GM19372 (cell line): ENCODE data around the gene UMAD1.
"Not testable (repeated sequence)": the region's sequence is repeated elsewhere in the genome, so short reads cannot be mapped to it uniquely, and the experiment has no call there.

ENCODE experiments used
- ATAC-seq: cut with Tn5 transposase; IDR thresholded peaks from one replicate; pipeline ENCODE4 v1.9.1; 2021; ENCODE audit warnings: mild to moderate bottlenecking, low read depth, moderate library complexity; ENCODE audit not compliant: unreplicated experiment

UMAD1 gene

DNA sequence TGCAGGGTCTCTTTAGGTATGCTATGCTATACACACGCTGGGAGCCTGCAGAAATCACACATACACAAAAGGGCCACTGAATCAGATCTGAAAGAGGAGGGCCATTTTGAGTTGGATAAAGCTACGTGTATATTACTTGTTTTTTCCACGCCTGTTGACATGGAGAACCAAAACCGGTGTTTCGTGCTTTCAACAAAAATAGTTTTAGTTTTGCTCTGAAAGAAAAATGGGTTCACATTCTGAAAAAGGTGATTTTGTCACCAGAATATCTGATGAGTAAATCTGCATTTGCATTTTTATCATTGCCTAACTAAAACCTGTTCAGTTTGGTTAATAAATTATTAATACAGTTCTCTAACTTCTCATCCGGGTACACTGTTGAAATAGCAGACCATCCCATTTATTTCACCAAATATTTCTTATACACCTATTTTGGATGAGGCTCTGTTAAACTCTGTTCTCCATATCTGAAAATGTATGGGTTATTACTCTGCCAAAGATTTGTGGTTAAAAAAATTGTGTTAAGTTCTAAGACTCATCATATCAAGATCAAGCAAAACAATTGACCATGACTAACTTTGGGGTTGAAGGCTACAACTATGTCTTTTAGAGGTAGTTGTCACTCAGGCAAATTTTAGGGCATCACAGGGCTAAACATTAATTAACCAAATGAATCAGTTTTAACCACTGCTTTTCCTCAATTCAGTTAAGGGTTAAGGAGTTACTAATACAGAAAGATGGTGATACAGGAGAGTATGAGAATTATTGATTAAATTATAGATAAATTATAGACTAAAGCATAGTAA lies 179.1 kb downstream of the UMAD1 start:
- peak; percentile 42 for ATAC-seq

DNA sequence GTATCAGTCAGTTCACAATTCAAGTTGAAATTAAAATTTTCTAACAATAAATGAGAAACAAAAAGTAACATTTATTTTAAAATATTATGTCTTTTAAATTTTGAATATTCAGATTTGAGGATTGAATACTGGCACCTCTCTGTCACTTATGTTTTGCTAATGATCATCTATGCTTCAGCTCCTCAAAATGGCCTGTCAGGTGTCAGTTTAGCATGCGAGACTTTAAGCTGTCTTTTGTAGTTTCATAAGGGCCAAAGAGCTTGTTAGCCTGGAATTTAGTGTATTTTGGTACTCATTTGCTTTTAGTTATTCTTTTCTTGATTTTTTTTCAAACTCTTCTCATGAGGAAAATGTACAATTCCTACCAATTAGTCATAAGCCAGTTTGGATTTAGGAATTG lies 179.9 kb downstream of the UMAD1 start:
- no peak for ATAC-seq

DNA sequence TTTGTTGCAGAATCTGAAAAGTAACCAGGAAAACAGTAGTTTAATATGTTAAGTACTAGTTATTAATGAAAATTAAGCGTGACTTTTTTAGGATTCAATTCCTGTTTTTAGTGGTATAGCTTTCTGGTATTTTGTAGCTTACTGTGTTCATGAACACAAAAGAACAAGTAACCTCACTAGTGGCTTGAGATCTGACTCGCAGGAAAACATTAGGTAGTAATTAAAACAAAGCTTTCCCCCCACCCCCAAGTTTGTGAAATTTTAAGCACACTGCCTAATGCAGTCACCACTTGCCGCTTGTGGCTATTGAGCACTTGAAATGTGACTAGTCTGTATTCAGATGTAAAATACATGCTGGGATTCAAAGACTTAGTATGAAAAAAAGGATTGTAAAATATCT lies 180.4 kb downstream of the UMAD1 start:
- ATAC-seq: peak; percentile 32

DNA sequence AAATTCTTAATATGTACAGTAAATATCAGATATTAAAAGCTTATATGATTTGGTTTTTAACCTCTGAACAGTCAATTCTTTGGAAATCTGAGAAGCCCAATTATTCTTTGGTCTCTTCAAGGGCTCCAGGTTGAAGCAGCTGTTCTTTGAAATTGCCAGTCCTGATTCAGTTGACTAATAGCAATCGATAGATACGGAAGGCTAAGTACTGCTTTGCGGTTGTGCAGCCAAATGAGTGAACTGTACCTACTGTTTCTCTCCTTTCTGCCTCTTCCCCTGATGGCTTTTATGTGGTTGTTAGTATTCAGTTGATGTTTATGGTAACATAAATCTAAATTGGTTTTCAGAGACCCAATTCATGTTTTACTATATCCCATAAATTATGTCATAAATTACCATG lies 181.0 kb downstream of the UMAD1 start:
- no peak for ATAC-seq

DNA sequence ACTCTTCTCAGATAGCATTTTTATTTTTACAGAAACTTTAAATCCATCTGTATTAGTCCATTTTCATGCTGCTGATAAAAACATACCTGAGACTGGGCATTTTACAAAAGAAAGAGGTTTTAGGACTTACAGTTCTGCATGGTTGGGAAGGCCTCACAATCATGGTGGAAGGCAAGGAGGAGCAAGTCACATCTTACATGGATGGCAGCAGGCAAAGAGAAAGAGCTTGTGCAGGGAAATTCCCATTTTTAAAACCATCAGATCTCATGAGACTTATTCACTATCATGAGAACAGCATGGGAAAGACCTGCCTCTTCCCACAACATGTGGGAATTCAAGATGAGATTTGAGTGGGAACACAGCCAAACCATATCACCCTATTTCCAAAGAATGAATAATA lies 184.7 kb downstream of the UMAD1 start:
- not testable (repeated sequence) for ATAC-seq

DNA sequence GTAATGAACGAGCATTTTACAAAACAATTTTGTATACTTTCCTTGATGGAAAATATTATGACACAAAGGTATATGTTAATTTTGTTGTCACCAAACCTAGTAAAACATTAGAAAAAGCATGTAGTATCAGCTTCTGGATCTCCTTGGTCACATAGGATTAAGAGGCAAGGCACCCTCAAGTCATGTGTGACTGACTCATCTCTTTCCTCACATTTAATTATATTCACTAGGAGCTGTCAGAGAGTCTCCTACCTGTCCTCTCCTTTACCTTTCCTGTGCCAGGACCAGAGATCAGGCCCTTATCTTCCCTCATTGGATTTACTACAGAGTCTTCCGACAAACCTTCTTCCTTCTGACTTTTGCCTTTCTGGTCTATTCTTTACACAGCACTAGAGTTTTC lies 189.1 kb downstream of the UMAD1 start:
- ATAC-seq: no peak

DNA sequence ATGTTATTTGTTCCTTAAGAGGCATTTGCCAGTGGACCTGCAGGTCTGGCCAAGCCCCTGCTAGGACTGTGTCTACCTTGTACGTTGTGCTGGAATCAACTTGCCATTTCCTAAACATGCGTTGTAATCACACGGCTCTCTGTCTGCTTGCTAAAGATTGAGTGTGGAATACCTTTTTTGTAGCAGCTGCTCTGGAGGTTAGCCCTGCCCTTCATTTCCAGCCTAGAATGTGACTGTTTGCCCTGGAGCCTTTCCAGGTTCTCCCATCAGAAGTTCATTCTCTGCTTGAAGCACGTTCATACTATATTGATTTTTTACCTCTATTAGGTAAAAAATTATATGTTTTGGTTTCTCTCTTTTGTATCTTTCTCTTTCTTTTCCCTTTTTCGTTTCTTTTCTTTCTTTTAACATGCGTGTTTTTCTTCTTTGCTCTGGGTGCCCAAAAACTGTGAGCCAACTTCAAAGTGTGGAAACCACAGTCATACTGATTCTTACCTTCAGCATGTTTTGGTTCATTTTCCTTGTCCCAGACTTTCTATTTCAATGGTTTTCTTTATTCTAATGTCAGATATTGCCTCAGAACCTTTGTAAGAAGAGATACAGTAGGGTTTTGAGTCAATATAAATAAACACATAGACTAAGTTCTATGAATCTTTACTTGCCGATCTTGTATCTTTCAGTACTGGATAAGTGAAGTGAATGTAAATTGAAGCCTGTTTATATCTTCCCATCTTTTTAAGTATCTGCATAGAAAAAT lies 189.7 kb downstream of the UMAD1 start:
- no peak for ATAC-seq

DNA sequence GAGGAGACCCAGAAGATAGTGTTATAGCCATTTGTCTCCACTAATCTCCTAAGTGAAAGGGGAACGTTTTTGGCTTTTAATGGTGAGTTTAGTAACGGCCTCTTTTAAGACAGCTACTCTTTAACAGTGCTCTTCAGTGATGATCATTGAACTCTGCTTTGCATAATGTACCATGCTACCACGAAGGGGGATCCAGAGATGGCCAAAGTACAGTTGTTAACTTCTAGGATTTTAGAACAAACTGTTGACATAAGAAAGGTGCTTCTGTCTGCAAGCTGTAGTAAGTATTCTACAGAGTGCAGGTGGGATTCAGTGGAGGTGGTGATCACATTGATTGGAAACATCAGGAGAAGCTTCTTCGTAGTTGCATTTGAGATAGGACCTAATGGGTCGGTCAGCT lies 192.0 kb downstream of the UMAD1 start:
- no peak for ATAC-seq

DNA sequence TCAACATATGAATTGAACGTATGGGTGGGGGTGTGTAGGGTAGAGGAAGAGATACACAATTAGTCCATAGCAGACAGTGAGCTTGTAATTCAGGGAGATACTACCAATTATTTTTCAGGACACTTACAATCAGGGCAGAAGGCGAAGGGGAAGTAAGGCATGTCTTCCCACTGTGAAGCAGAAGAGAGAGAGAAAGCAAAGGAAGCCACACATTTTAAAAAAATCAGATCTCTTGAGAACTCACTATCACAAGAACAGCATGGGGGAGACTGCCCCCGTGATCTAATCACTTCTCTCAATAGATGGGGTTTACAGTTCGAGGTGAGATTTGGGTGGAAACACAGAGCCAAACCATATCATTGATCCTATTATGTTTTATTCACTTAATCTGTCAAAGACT lies 194.2 kb downstream of the UMAD1 start:
- no peak for ATAC-seq

DNA sequence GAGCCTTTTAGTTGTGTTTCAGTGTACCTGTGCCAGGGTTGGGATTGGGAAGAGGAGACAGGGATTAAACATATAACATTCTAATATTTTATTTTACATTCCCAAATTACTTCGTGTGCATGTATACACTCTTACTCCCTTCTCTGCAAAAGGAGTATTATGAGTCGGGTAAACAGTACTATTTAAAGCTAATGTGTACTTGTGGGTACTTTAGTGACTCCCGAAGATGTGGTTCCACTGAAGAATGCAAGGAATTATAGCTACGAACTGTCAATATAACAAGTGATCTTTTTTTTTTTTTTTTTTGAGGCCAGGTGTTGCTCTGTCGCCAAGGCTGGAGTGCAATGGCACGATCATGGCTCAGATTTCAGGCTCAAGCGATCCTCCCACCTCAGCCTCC lies 200.5 kb downstream of the UMAD1 start:
- no peak for ATAC-seq

DNA sequence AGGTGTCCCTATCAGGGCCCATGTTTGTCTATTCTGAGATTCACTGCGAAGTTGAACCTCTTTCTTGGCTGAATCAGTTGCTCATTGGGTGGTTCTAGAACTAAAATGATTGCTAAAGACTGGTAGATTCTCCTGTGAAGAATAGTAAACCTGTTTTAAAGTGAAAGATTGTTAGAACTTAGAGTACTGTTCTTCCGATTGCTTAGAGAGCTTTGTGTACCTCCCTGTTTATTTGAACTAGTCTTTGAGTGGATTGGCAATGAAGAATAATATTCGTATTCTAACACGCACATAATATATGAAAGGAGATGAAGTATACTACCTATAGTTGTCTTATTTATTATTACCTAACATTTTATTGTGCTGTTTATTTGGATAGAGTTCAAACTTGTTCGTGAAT lies 202.7 kb downstream of the UMAD1 start:
- ATAC-seq: no peak

DNA sequence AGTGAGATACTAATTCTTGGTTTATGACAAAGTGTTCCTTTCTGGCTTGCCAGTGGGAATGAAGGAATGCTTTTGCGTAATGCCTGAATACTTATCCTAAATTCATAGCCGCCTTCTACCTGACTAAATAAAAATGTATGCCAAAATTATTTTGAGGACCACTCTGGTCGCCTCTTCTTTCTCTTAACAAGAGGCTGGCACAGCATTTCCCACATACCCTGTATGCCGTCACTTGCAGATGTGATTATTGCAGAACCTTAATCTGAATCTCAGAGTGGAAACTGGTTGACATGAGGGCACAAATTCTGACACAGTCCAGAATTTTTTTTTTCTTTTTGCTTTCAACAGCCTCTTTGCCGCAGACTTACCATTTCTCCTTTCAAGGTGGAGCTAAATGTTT lies 203.4 kb downstream of the UMAD1 start:
- ATAC-seq: no peak

DNA sequence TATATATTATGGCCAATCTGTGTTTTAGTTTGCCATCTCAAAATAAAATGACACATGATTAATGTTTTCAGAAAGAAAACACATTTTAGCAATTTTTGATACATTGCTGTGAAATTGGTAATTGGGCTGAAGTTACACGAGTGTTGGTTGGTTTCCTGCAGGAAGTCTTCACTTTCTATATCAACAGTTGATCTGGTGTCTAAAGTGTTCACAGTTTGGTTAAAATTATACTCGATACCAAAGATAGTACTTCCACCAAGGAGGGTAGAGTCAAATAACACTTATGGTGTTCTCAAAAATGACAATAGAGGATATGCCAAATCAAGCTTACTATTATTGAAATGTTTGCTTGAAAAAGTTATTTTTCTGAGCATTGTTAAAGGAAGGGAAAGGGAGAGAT lies 207.7 kb downstream of the UMAD1 start:
- peak; percentile 82 for ATAC-seq

DNA sequence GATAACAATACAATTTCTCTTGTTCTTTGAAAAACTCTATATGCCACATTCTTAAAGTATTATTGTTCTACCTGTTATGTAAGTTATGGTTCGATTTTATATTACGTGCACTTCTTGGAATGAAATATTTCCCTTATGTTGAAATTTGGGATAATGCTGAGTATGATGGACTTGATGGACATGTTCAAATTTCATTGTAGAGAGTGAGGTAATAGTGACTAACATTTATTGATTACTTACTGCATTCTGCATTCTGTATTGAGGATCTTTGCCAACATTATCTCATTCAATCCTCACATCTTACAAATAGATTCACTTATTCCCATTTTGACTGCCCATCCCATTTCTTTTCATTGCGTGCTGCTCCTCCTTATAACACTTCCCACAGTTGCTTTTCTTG lies 208.3 kb downstream of the UMAD1 start:
- ATAC-seq: no peak

DNA sequence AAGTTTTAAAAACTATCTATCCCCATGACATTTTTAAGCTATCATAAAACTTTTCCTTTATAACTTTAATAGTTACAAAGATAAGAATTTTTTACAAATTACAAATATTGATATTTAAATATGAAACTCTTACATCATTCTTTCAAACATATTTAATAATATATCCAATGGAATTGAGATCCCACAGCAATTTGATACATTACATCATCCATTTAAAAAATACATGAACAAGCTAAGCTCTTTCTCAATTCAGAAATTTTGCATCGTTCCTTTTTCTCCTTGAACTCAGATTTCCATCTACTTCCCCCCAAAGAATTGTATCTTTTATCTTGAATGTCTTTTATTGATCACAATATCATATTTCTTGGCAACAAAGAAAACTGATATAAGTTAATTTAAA lies 209.6 kb downstream of the UMAD1 start:
- ATAC-seq: no peak

DNA sequence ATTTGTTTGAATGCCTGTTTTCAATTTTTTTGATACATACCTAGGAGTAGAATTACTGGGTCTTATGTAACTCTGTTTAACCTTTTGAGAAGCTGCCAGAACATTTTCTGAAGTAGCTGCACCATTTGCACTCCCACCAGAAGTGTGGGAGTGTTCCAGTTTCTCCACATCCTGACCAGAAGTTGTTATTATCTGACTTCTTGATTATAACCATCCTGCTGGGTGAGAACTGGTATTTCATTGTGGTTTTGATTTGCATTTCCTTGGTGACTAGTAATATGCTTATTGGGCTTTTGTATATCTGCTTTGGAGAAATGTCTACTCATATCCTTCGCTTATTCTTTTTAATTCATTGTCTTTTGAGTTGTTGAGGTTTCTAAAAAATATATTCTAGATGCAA lies 210.8 kb downstream of the UMAD1 start:
- no peak for ATAC-seq

DNA sequence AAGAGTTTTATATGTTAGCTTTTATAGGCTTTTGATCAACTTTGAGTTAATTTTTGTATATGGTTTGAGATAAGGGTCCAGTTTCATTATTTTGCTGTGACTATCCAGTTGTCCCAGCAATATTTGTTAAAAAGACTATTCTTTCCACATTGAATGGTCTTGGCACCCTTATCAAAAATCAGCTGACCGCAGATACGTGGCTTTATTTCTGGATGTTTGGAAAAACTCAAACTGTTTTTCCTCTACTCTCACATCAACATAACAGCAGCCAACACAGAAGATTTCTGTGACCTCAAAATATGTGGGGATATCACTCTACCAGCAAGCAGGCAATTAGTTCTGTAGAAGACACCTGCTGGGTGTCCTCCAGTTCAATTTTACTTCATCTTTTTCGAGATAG lies 211.4 kb downstream of the UMAD1 start:
- no peak for ATAC-seq

DNA sequence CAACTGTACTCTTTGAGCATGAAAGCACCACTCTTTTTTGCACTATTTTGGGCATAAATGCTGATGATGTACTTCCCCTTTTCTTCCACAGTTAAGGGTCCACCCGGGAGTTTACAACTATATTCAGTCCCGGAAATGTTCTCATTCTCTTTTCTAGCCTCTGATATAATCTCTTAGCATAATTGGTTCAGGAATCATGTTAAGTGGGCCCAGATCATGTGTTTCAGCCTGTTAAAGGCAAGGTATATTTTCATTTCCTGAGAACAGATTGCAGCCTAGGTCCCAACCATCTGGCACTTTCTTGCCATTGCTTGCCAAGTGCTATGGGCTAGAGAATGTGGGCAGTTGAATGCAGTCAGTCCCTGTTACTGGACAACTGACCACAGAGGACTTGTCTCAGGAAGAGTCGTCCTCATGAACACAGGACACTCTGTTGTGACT lies 216.6 kb downstream of the UMAD1 start:
- no peak for ATAC-seq

DNA sequence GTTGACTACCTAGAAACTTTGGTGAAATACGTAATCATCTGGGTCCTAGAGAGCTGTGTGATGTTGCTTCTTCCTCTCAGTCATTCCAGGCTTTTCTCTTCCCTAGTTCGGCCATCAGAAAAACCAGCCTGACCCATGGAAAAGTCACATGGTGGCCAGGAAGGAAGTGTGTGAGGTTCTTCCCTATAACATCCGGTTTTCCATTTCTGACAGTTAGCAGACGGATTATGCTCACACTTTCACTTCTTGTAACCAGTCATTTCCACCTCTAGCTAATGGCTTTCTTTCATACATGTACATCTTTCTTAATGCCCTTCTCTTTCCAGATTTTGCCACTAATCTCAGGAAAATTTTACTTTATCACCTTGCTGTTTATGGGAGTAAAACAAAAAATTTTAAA lies 218.0 kb downstream of the UMAD1 start:
- ATAC-seq: no peak

DNA sequence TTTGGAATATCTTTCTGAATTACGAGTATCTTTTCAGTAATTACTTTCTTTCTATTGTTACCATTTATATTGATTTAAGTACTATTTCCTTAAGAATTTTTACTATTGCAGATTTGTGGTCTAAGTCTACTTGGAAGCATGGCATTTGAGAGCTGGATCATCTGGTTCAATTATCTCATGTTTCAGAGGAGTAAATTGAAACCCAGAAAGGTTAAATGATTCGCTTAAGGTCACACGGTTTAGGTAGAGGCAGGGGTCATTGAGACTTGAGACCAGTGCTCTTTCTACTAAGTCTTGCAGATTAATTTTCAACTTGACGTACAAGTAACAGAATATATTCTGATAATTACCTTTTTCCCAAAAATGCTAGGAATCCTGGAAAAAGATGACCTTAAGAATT lies 218.9 kb downstream of the UMAD1 start:
- ATAC-seq: no peak

DNA sequence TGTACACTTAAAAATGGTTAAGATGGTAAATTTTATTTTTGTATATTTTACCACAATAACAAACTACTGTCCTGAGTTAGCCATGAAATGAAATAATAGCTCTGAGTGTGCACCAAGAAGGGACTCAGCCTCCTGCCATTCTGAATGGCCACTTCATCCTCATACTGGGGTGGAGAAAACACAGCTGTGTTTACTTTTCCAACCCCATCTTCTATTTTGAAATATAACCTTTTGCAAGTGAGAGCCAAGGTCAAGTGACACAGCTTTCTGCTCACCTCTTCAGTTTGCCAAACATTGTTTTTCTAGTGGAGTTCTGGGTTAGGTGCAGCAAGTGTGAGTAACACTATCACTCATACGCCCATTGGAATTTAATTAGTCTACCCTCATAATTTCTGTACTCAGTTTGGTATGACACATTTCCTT lies 220.7 kb downstream of the UMAD1 start:
- ATAC-seq: no peak

DNA sequence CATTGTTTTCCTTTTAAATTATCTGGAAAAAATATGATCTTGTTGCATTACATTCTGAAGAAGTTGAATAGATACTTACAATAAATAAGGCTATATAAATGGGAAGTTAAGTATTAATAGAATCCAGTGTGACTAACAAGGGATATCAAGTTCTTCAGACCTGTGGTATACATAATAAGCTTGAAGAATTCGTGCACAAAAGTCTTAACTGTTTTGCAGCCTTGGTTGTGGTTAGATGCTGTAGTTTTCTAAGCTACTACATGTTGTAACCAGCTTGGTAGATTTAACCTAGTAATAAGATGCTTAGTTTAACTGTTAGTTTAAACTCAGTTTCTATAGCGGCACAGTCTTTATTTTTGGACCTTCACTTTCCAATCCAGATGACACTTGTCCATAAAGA lies 221.8 kb downstream of the UMAD1 start:
- no peak for ATAC-seq
